Suprapubic skin (tissue), 4 donors: ENCODE data around the gene NIPSNAP3A. TPM values are rescaled to one million over a fixed set of nuclear protein-coding genes. Genes with fewer than 3 reads are reported as not detected.

Experiments used
- DNase-seq, 2 donors: peaks; one replicate each; pipeline ENCODE4 v3.0.0-alpha.2; 2019; ENCODE audit warnings: low spot score in 2 of 2
- H3K27ac ChIP-seq: fragments of 200-600 bp; sonication (generic); one replicate; pipeline ENCODE4 v1.5.1; 2019
- H3K27me3 ChIP-seq: fragments of 200-600 bp; sonication (generic); one replicate; pipeline ENCODE4 v1.5.1; 2019
- H3K36me3 ChIP-seq: fragments of 200-600 bp; sonication (generic); one replicate; pipeline ENCODE4 v1.5.1; 2019
- H3K4me1 ChIP-seq: fragments of 200-600 bp; sonication (generic); one replicate; pipeline ENCODE4 v1.5.1; 2019
- H3K4me3 ChIP-seq: fragments of 200-600 bp; sonication (generic); one replicate; pipeline ENCODE4 v1.5.1; 2019; ENCODE audit warnings: mild to moderate bottlenecking
- H3K9me3 ChIP-seq: fragments of 200-600 bp; sonication (generic); one replicate; pipeline ENCODE4 v1.5.1; 2019
- CTCF ChIP-seq, 2 donors: fragments of 200-600 bp in 1 of 2; fragments of 450-650 bp in 1 of 2; sonication (generic) in 1 of 2; IDR thresholded peaks; one replicate each; pipeline ENCODE4 v1.5.1; 2016 to 2019; ENCODE audit warnings: antibody characterized with exemption in 2 of 2, mild to moderate bottlenecking in 1 of 2, moderate library complexity in 1 of 2
- EP300 ChIP-seq: sonication (generic); formaldehyde crosslinking; IDR thresholded peaks from one replicate; pipeline ENCODE4 v1.6.1; 2017; ENCODE audit warnings: antibody characterized with exemption
- POLR2A ChIP-seq, 2 donors: fragments of 450-650 bp; IDR thresholded peaks; one replicate each; pipeline ENCODE4 v1.6.1; 2017; ENCODE audit warnings: antibody characterized with exemption in 2 of 2, mild to moderate bottlenecking in 2 of 2, moderate library complexity in 2 of 2
- POLR2AphosphoS5 ChIP-seq, 3 donors: sonication (generic); formaldehyde crosslinking; IDR thresholded peaks; one replicate each; pipeline ENCODE4 v1.6.1; 2017; ENCODE audit warnings: antibody characterized with exemption in 3 of 3
- WGBS: methylation state at CpG from one replicate; pipeline ENCODE4 v1.1.5; 2018; 5-methylcytosine and 5-hydroxymethylcytosine counted together
- total RNA-seq, 4 donors: library from RNA; depleted of rRNA; stranded (reverse); fragments of >200 nt; gene quantifications; one replicate each; pipeline ENCODE4 v1.1.0, GENCODE V29; 2016

The NIPSNAP3A gene
- total RNA-seq, 4 donors from 2014 or later, result 13.0 to 31.6 (median 23.1) TPM

DNA sequence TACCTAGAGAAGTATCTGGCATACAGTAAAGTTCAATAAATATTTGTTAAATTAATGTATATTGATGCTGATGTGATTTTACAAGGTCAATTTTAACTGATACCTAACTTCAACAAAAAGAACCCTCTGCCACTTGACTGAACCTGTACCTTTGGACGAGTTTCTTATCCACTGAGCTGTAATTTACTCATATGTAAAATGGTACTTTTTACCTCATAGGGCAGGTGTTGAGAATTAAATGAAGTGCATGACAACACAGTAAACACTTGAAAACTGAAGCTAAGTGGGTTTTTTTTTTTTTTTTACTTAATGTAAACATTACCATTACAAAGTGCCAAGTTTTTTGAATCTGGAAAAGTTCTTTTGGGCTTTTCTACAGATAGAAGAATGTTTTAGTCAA is 31.9 kb downstream of the NIPSNAP3A start:
- no peak overlapping the region for H3K27ac ChIP-seq
- 65% methylated on average over 1 of the region's 1 CpG for WGBS

DNA sequence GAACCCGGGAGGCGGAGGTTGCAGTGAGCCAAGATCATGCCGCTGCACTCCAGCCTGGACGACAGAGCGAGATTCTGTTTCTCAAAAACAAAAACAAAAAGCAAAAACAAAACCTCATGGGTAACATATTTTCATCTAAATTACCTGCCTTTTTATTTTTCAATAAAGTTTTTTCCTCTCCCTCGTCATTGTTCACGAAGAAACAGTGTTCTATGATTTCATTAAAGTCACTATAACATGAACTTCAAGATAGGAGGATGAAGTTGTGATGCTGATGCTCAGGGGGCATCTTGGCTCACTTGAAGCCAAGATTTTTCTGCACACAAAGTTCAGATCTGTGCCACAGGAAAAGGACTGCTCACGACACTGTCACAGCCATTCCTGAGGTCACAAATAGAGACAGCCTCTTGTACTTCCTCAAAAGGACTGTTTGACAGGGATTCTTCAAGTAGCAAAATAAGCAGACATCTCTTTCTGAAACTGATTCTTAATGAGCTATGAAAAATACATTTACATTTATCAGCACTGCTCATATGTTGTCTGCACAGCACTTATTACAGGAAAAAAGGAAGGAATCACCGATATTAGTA is 32.6 kb downstream of the NIPSNAP3A start:
- H3K27me3 ChIP-seq, result no peaks in the 10 kb centered on the region
- DNase-seq, result no peak
- peaks cover 23% of the 10 kb centered on the region for H3K36me3 ChIP-seq
- 89% methylated on average over 9 of the region's 9 CpGs for WGBS
- no peak overlapping the region for H3K4me3 ChIP-seq
- H3K9me3 ChIP-seq, result no peaks in the 10 kb centered on the region
- peaks cover 6% of the 10 kb centered on the region for H3K4me1 ChIP-seq
- TF ChIP-seq CTCF (IDR thresholded peaks at IDR 0.05) (no peak), POLR2A (IDR thresholded peaks at IDR 0.05) (no peak), EP300 (no peak), POLR2AphosphoS5 (IDR thresholded peaks at IDR 0.05) (no peak)
- peak overlapping the region; percentile 18 for H3K27ac ChIP-seq

More for the DNA sequence above, 31.9 kb downstream of the NIPSNAP3A start:
- Histone ChIP-seq H3K36me3 (peaks cover 16% of the 10 kb centered on the region), H3K4me3 (no peak overlapping the region), H3K9me3 (no peaks in the 10 kb centered on the region), H3K4me1 (peaks cover 6% of the 10 kb centered on the region), H3K27me3 (no peaks in the 10 kb centered on the region)
- no peak for DNase-seq
- no peak for TF ChIP-seq CTCF (IDR thresholded peaks at IDR 0.05)
- no peak for TF ChIP-seq POLR2AphosphoS5 (IDR thresholded peaks at IDR 0.05)
- TF ChIP-seq POLR2A (IDR thresholded peaks at IDR 0.05), result no peak
- TF ChIP-seq EP300, result no peak

GRCh38 chr9:104780796-104781395 is 33.4 kb downstream of the NIPSNAP3A start:
- no peaks in the 10 kb centered on the region for H3K27me3 ChIP-seq
- H3K36me3 ChIP-seq, result peaks cover 32% of the 10 kb centered on the region
- no peak overlapping the region for H3K4me3 ChIP-seq
- no peak overlapping the region for H3K27ac ChIP-seq
- H3K4me1 ChIP-seq, result peaks cover 6% of the 10 kb centered on the region
- 93% methylated on average over 1 of the region's 1 CpG for WGBS
- no peak for DNase-seq
- TF ChIP-seq POLR2A (IDR thresholded peaks at IDR 0.05) (no peak), EP300 (no peak), POLR2AphosphoS5 (IDR thresholded peaks at IDR 0.05) (no peak)
- no peaks in the 10 kb centered on the region for H3K9me3 ChIP-seq

DNA sequence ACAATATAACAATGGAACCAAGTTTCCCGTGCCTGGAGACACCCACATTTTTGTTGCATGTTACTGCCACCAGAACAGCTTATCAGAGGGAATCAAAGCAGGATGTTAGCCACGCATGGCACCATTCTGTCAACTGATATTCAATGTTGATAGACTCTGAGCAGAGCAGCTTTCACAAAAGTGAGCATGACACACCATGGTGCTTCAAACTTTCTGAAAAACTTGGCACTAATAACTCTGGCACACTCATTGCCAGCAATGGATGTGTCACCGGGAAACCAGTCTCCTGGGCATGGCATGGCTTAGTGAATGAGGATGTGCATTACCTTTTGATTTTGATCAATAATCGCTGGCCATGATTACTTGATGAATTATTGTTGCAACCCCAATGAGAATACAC is 36.1 kb downstream of the NIPSNAP3A start:
- H3K4me3 ChIP-seq, result no peak overlapping the region
- WGBS, result 72% methylated on average over 4 of the region's 4 CpGs
- no peaks in the 10 kb centered on the region for H3K9me3 ChIP-seq
- peaks cover 58% of the 10 kb centered on the region for H3K36me3 ChIP-seq
- TF ChIP-seq CTCF (IDR thresholded peaks at IDR 0.05), result no peak
- TF ChIP-seq POLR2AphosphoS5 (IDR thresholded peaks at IDR 0.05), result no peak
- no peak for TF ChIP-seq POLR2A (IDR thresholded peaks at IDR 0.05)
- no peak for TF ChIP-seq EP300
- H3K27ac ChIP-seq, result no peak overlapping the region
- H3K27me3 ChIP-seq, result no peaks in the 10 kb centered on the region
- no peaks in the 10 kb centered on the region for H3K4me1 ChIP-seq
- DNase-seq, result no peak

DNA sequence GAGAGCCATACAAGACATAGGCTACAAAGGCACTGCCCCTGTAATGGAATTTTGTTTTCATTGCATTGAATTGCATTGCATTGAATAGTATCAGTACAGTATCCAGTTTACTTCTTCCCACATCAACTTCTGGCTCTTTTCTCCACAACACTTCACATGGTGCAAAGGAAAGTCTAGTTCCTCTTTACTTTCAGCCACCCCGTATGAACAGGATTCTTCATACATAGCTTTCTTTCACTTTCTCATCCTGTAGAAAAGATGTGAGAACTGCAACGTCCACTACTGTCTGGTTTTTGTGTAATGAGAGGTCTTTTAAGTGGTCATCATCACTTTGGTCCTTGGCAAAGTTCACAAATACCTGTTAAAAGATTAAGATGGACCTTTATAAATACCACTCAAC is 36.6 kb downstream of the NIPSNAP3A start:
- H3K4me3 ChIP-seq, result no peak overlapping the region
- H3K9me3 ChIP-seq, result no peaks in the 10 kb centered on the region
- H3K36me3 ChIP-seq, result peaks cover 63% of the 10 kb centered on the region
- WGBS, result 72% methylated on average over 2 of the region's 2 CpGs
- DNase-seq, result no peak
- TF ChIP-seq POLR2A (IDR thresholded peaks at IDR 0.05), result no peak
- TF ChIP-seq EP300, result no peak
- TF ChIP-seq CTCF (IDR thresholded peaks at IDR 0.05), result no peak
- TF ChIP-seq POLR2AphosphoS5 (IDR thresholded peaks at IDR 0.05), result no peak
- H3K27ac ChIP-seq, result no peak overlapping the region
- no peaks in the 10 kb centered on the region for H3K4me1 ChIP-seq
- H3K27me3 ChIP-seq, result no peaks in the 10 kb centered on the region
